IPS-15b (cell line): ENCODE results near the gene POLE.

Source experiments
- H3K27me3 ChIP-seq: one replicate; pipeline ENCODE4 v1.6.1; 2013; ENCODE audit warnings: low read length; ENCODE audit not compliant: control insufficient read depth, insufficient read depth
- H3K36me3 ChIP-seq: one replicate; pipeline ENCODE4 v1.6.1; 2013; ENCODE audit warnings: low read length; ENCODE audit not compliant: control insufficient read depth, insufficient read depth
- H3K4me1 ChIP-seq: one replicate; pipeline ENCODE4 v1.6.1; 2013; ENCODE audit warnings: mild to moderate bottlenecking, low read length; ENCODE audit not compliant: control insufficient read depth, insufficient read depth
- H3K4me3 ChIP-seq: one replicate; pipeline ENCODE4 v1.5.1; 2013; ENCODE audit warnings: low read depth, low read length
- H3K9ac ChIP-seq: one replicate; pipeline ENCODE4 v1.6.1; 2013; ENCODE audit warnings: low read depth, mild to moderate bottlenecking, low read length
- H3K9me3 ChIP-seq: one replicate; pipeline ENCODE4 v1.6.1; 2013; ENCODE audit warnings: mild to moderate bottlenecking, low read length; ENCODE audit not compliant: control insufficient read depth, insufficient read depth

Gene POLE, protein sequence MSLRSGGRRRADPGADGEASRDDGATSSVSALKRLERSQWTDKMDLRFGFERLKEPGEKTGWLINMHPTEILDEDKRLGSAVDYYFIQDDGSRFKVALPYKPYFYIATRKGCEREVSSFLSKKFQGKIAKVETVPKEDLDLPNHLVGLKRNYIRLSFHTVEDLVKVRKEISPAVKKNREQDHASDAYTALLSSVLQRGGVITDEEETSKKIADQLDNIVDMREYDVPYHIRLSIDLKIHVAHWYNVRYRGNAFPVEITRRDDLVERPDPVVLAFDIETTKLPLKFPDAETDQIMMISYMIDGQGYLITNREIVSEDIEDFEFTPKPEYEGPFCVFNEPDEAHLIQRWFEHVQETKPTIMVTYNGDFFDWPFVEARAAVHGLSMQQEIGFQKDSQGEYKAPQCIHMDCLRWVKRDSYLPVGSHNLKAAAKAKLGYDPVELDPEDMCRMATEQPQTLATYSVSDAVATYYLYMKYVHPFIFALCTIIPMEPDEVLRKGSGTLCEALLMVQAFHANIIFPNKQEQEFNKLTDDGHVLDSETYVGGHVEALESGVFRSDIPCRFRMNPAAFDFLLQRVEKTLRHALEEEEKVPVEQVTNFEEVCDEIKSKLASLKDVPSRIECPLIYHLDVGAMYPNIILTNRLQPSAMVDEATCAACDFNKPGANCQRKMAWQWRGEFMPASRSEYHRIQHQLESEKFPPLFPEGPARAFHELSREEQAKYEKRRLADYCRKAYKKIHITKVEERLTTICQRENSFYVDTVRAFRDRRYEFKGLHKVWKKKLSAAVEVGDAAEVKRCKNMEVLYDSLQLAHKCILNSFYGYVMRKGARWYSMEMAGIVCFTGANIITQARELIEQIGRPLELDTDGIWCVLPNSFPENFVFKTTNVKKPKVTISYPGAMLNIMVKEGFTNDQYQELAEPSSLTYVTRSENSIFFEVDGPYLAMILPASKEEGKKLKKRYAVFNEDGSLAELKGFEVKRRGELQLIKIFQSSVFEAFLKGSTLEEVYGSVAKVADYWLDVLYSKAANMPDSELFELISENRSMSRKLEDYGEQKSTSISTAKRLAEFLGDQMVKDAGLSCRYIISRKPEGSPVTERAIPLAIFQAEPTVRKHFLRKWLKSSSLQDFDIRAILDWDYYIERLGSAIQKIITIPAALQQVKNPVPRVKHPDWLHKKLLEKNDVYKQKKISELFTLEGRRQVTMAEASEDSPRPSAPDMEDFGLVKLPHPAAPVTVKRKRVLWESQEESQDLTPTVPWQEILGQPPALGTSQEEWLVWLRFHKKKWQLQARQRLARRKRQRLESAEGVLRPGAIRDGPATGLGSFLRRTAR (N-terminal part only)

DNA sequence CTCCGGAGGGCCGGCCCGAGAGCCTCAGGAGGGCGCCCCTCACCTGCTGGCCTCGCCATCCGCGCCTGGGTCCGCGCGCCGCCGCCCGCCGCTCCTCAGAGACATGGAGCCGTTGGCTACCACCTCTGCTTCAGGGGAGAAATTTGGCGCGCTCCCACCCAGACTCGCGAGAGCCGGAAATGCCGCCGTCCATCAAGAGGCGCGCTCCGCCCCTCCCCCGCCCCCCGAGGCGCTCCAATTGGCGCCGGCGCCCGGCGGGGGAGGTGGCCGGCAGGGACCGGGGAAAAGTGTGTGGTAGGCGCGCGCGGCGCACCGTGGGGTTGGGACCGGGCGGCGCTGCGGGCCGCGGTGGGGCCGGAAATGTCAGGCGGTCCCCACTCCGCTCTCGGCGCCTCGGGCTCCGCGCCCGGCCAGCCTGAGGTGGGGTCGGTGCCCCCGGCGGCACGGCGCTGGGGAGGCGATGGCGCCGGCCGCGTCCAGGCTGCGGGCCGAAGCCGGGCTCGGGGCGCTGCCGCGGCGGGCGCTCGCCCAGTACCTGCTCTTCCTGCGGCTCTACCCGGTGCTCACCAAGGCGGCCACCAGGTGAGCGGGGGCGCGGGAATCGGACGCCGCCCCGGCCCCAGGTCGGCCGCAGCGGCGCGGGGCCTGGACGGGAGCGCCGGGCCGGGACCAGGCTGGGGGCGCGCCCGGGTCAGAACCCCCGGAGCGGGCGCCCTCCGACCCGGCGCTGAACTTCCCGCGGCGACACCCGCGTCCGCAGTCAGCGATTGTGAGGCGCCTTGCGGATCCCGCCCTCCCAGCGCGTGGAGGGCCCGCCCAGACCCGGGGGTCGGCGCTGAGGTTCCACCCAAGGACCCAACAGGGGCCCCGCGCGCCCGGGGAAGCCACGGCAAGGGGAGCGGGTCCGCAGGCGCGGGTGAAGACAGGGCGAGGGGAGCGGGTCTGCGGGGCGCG, at the start of gene POLE, which contains the start of gene PXMP2:
TSS of gene POLE (minus strand) at position 132 of the 954 bp plus-strand sequence. CDS start at position 105, 27 bp downstream.
TSS of gene PXMP2 (plus strand) at position 377 of the 954 bp plus-strand sequence. CDS start at position 461, 84 bp downstream.
- peaks cover 11% of the 10 kb centered on the region for H3K27me3 ChIP-seq
- peak within 1 kb of the TSS; percentile 70 for H3K9ac ChIP-seq
- no peaks in the 10 kb centered on the region for H3K36me3 ChIP-seq
- H3K4me3 ChIP-seq: peak within 1 kb of the TSS; percentile 52
- H3K9me3 ChIP-seq: no peaks in the 10 kb centered on the region
- H3K4me1 ChIP-seq: no peaks in the 10 kb centered on the region

- H3K27me3 ChIP-seq: no peaks in the 10 kb centered on the region
- no peak overlapping the region for H3K9ac ChIP-seq
- no peak overlapping the region for H3K4me3 ChIP-seq
- no peaks in the 10 kb centered on the region for H3K9me3 ChIP-seq
- no peaks in the 10 kb centered on the region for H3K4me1 ChIP-seq
- peaks cover 76% of the 10 kb centered on the region for H3K36me3 ChIP-seq
These were observed 49.8 kb upstream of the POLE start for GRCh38 chr12:132736913-132737312.

GRCh38 chr12:132736378-132736777, 49.2 kb upstream of the POLE start:
- no peaks in the 10 kb centered on the region for H3K4me1 ChIP-seq
- H3K27me3 ChIP-seq: no peaks in the 10 kb centered on the region
- no peaks in the 10 kb centered on the region for H3K9me3 ChIP-seq
- H3K4me3 ChIP-seq: no peak overlapping the region
- no peak overlapping the region for H3K9ac ChIP-seq
- peaks cover 77% of the 10 kb centered on the region for H3K36me3 ChIP-seq

DNA sequence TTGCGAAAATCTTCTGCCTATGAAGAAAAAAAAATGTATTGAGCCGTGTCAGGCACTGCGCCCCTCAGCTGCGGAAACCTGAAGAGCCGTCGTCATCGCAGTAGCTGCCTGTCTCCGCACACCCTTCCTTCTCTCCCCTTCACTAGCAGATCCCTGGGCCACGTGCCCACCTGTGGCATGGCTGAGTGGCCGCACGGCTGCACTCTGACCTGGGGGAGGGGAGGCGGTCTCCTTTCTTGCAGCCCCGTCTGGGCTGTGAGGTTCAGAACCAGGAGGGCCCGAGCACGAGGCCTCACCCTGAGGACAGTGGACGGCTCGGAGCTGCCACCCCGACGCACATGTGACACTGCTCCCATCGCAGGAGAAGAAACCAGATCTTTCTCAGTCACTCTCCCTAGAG, 48.4 kb upstream of the POLE start:
- H3K4me3 ChIP-seq: no peak overlapping the region
- H3K27me3 ChIP-seq: no peaks in the 10 kb centered on the region
- H3K9me3 ChIP-seq: no peaks in the 10 kb centered on the region
- peaks cover 74% of the 10 kb centered on the region for H3K36me3 ChIP-seq
- no peak overlapping the region for H3K9ac ChIP-seq
- no peaks in the 10 kb centered on the region for H3K4me1 ChIP-seq

GRCh38 chr12:132734206-132734605, 47.1 kb upstream of the POLE start:
- Histone ChIP-seq H3K27me3 (no peaks in the 10 kb centered on the region), H3K4me3 (no peak overlapping the region), H3K4me1 (no peaks in the 10 kb centered on the region), H3K9ac (no peak overlapping the region), H3K36me3 (peaks cover 73% of the 10 kb centered on the region), H3K9me3 (no peaks in the 10 kb centered on the region)

DNA sequence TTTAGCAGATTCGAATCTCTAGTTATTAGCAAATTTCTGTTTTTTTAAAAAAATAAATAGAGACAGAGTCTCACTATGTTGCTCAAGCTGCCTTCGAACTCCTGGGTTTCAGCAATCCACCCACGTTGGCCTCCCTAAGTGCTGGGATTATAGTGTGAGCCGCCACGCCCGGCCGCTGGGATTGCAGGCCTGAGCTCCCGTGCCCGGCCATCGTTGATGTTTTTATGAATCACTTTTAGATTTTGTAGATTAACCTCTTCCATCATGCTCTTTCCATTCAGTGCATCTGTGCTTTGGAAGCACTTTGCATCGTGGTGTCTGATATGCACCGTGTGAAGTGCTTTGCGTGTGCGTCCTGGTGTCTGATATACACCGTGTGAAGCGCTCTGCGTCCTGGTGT, 44.4 kb upstream of the POLE start:
- Histone ChIP-seq H3K36me3 (peaks cover 75% of the 10 kb centered on the region), H3K27me3 (no peaks in the 10 kb centered on the region), H3K9ac (no peak overlapping the region), H3K4me3 (no peak overlapping the region), H3K9me3 (no peaks in the 10 kb centered on the region), H3K4me1 (no peaks in the 10 kb centered on the region)

DNA sequence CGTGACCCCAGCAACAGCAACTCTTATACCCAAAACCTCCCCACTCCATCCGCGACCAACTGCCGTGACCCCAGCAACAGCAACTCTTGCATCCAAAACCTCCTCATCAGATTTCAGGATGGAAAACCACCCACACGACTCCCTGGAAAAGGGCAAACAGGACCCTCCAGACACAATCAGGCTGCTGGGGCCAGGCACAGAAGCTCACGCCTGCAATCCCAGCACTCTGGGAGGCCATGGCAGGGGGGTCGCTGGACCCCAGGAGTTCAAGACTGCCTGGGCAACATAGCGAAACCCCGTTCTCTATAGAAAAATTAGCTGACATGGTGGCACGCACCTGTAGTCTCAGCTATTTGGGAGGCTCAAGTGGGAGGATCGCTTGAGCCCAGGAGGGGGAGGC, 43.2 kb upstream of the POLE start:
- H3K27me3 ChIP-seq: no peaks in the 10 kb centered on the region
- H3K4me3 ChIP-seq: no peak overlapping the region
- peaks cover 71% of the 10 kb centered on the region for H3K36me3 ChIP-seq

DNA sequence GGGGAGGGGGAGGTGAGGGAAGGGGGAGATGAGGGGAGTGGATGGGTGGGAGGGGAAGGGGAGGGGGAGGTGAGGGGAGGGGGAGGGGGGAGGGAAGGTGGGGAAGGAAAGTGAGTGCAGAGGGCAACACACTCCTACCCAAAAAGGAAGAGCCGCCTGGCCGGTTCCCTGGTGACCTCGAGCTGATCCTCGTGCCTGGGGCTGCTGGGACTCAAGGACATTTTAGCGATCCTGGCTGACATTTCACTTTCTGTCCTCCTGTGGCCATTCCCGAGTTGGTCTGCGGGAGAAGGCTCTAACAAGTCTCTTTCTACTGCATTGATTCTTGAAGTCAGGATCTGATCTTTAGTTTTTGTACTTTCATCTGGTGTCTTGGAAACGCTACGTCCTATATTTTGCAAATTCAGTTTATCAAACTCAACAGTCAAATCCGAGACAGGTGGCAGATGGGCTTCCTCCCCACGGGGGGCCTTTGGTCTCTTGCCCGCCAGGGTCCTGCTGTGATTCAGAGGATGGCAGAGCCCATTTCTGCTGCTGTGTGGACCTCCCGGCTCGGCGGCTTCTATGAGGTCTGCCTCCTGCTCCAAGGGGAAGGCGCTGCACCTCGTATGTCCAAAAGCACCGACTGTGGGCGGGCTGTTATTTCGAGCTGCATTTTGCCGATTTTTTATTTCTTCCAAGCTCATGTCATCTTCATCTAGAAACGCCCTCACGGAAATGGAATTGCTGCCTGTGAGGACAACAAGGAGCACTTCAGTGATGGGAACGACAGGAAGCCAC, 42.6 kb upstream of the POLE start:
- Histone ChIP-seq H3K9me3 (no peaks in the 10 kb centered on the region), H3K36me3 (peaks cover 68% of the 10 kb centered on the region), H3K27me3 (no peaks in the 10 kb centered on the region), H3K9ac (no peak overlapping the region), H3K4me1 (no peaks in the 10 kb centered on the region), H3K4me3 (no peak overlapping the region)

More for the DNA sequence above, 43.2 kb upstream of the POLE start:
- Histone ChIP-seq H3K9me3 (no peaks in the 10 kb centered on the region), H3K4me1 (no peaks in the 10 kb centered on the region), H3K9ac (no peak overlapping the region)

DNA sequence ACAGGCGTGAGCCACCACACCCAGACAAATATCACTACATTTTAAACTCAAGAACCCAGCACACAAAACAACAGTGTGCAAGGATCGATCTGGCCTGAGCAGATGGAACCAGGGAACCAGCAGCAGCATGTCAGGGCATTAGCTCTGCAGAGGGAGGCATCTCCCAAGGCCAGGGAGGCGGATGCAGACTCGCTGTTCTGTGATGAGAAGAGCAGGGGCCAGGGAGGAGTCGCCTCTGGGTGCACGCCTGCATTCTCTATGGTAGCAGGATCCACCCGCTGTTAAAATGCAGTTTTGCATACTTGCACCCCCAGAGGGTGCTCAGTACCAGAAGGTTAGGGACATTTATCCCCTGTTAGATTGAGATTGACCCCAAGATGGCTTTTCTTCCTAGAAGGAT, 41.4 kb upstream of the POLE start:
- Histone ChIP-seq H3K36me3 (peaks cover 66% of the 10 kb centered on the region), H3K9ac (no peak overlapping the region), H3K27me3 (no peaks in the 10 kb centered on the region), H3K9me3 (no peaks in the 10 kb centered on the region), H3K4me3 (no peak overlapping the region), H3K4me1 (no peaks in the 10 kb centered on the region)
